ENCODE data around the gene RAB6A.

- no peak for TF ChIP-seq POLR2A (IDR thresholded peaks at IDR 0.05; ENCODE audit: control extremely low read depth in 1 of 2, low read depth in 2 of 2, low read length in 2 of 2)
- TF ChIP-seq FOSL1 (IDR thresholded peaks at IDR 0.05; ENCODE audit: insufficient read depth, low read depth, low read length): no peak
Measured at GRCh38 chr11:73650400-73650799, 110.5 kb downstream of the RAB6A start.

All from H1 (cell line).